Measurements from ENCODE around the gene STON1.

DNA sequence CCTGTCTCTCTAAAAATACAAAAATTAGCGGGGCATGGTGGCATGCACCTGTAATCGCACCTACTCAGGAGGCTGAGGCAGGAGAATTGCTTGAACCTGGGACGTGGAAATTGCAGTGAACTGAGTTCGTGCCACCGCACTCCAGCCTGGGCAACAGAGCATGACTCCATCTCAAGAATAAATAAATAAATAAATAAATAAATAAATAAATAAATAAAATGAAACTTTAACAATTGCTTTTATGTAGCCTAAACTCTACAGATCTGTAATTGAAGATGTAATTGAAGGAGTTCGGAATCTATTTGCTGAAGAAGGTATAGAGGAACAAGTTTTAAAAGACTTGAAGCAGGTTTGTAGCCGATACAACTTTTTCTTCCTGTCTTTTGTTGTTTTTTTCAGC, 90.7 kb downstream of the STON1 start:
- TF ChIP-seq POLR2A (IDR thresholded peaks at IDR 0.05; ENCODE audit: low read depth, low read length) (no peak), POLR2AphosphoS5 (IDR thresholded peaks at IDR 0.05; ENCODE audit: low read depth, low read length) (no peak), TAF1 (IDR thresholded peaks at IDR 0.05; ENCODE audit: low read depth, low read length) (no peak)

All from GM12891 (cell line).